Lower leg skin (tissue), 4 donors: ENCODE results near the gene PRPF18. TPM values are rescaled to one million over a fixed set of nuclear protein-coding genes. Genes with fewer than 3 reads are reported as not detected.

Experiments
- DNase-seq, 2 donors: peaks; one replicate each; pipeline ENCODE4 v3.0.0-alpha.2; 2019; ENCODE audit warnings: low spot score in 2 of 2
- H3K4me3 ChIP-seq: fragments of 200-600 bp; sonication (generic); 2 replicates; pipeline ENCODE4 v1.5.1; 2017; ENCODE audit warnings: mild to moderate bottlenecking, low read depth; ENCODE audit not compliant: poor library complexity, severe bottlenecking
- CTCF ChIP-seq, 3 donors: fragments of 450-650 bp; IDR thresholded peaks; one replicate each; pipeline ENCODE4 v1.5.1; 2016; ENCODE audit warnings: antibody characterized with exemption in 3 of 3, mild to moderate bottlenecking in 3 of 3, moderate library complexity in 2 of 3
- POLR2A ChIP-seq, 2 donors: fragments of 450-650 bp; IDR thresholded peaks; one replicate each; pipeline ENCODE4 v1.6.1; 2016 to 2017; ENCODE audit warnings: antibody characterized with exemption in 2 of 2, mild to moderate bottlenecking in 1 of 2, moderate library complexity in 1 of 2
- WGBS, 2 donors: methylation state at CpG; one replicate each; pipeline ENCODE4 v1.1.5; 2018; 5-methylcytosine and 5-hydroxymethylcytosine counted together
- intact Hi-C: fragments of 100-400 bp; cut with DNase I; formaldehyde crosslinking; loops from one replicate; pipeline ENCODE4 v1.15.0; 2023; ENCODE audit warnings: low total_unique reads
- total RNA-seq, 4 donors: library from RNA; depleted of rRNA; stranded (reverse); fragments of >200 nt; gene quantifications; one replicate each; pipeline ENCODE4 v1.1.0, GENCODE V29; 2016

Gene PRPF18
- total RNA-seq, 4 donors from 2014 or later, result 24.4 to 31.7 (median 29.6) TPM

- no peak for DNase-seq
- H3K4me3 ChIP-seq, result no peak overlapping the region
- no peak for TF ChIP-seq POLR2A (IDR thresholded peaks at IDR 0.05)
- no peak for TF ChIP-seq CTCF (IDR thresholded peaks at IDR 0.05)
- intact Hi-C loops, result no loop called here
- WGBS, 2 donors, result 73 to 80% methylated on average over 8 of the region's 8 CpGs
These were observed 21.6 kb downstream of the PRPF18 start for GRCh38 chr10:13608246-13608853.

GRCh38 chr10:13612654-13613373, 26.0 kb downstream of the PRPF18 start:
- 76 to 90% methylated on average over 3 of the region's 3 CpGs for WGBS, 2 donors
- TF ChIP-seq CTCF (IDR thresholded peaks at IDR 0.05) (no peak), POLR2A (IDR thresholded peaks at IDR 0.05) (no peak)
- no peak overlapping the region for H3K4me3 ChIP-seq
- no peak for DNase-seq
- intact Hi-C loops, result no loop called here

GRCh38 chr10:13613519-13613918, 26.8 kb downstream of the PRPF18 start:
- no peak overlapping the region for H3K4me3 ChIP-seq
- TF ChIP-seq CTCF (IDR thresholded peaks at IDR 0.05) (no peak), POLR2A (IDR thresholded peaks at IDR 0.05) (no peak)
- intact Hi-C loops, result no loop called here
- DNase-seq, result no peak
- WGBS, 2 donors, result 34 to 45% methylated on average over 5 of the region's 5 CpGs

GRCh38 chr10:13614530-13615332, 28.0 kb downstream of the PRPF18 start:
- H3K4me3 ChIP-seq, result no peak overlapping the region
- 52 to 64% methylated on average over 8 of the region's 8 CpGs for WGBS, 2 donors
- intact Hi-C loops, result no loop called here
- TF ChIP-seq POLR2A (IDR thresholded peaks at IDR 0.05) (no peak), CTCF (IDR thresholded peaks at IDR 0.05) (no peak)
- DNase-seq, result no peak

- no peak overlapping the region for H3K4me3 ChIP-seq
- TF ChIP-seq POLR2A (IDR thresholded peaks at IDR 0.05) (no peak), CTCF (IDR thresholded peaks at IDR 0.05) (no peak)
- WGBS, 2 donors, result 65 to 75% methylated on average over 7 of the region's 7 CpGs
- intact Hi-C loops, result no loop called here
- DNase-seq, result no peak
These were observed 29.0 kb downstream of the PRPF18 start for GRCh38 chr10:13615650-13616300.
